ENCODE results near the gene UBE3C. TPM values are rescaled to one million over a fixed set of nuclear protein-coding genes. Genes with fewer than 3 reads are reported as not detected.
"Not testable (repeated sequence)": the region's sequence is repeated elsewhere in the genome, so short reads cannot be mapped to it uniquely, and the experiment has no call there.

UBE3C gene
- total RNA-seq, 1 donor from 2014 or later = 124 TPM

- DNase-seq (ENCODE audit: low read depth) = peak; percentile 71
These were observed 132.7 kb downstream of the UBE3C start for GRCh38 chr7:157271315-157271990.

DNA sequence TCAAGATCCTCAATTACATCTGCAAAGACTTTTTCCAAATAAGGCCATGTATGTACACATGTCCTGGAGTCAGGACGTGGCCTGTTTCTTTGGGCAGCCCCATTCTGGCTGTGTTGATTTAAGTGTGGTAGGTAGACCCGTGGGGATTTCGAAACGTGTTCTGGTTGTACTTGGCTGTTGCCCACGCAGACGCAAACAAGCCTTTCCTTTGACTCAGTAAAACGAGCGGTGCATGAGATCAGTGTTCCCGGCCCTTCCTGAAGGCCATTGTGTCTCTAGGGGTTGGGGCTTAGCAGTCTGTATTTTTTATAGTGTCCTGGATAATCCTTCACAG, 133.2 kb downstream of the UBE3C start:
- DNase-seq (ENCODE audit: low read depth) = peak; percentile 86

- peak; percentile 83 for DNase-seq (ENCODE audit: low read depth)
These were observed 133.9 kb downstream of the UBE3C start for GRCh38 chr7:157272351-157273207.

GRCh38 chr7:157273208-157274093, 134.7 kb downstream of the UBE3C start:
- peak; percentile 76 for DNase-seq (ENCODE audit: low read depth)

DNA sequence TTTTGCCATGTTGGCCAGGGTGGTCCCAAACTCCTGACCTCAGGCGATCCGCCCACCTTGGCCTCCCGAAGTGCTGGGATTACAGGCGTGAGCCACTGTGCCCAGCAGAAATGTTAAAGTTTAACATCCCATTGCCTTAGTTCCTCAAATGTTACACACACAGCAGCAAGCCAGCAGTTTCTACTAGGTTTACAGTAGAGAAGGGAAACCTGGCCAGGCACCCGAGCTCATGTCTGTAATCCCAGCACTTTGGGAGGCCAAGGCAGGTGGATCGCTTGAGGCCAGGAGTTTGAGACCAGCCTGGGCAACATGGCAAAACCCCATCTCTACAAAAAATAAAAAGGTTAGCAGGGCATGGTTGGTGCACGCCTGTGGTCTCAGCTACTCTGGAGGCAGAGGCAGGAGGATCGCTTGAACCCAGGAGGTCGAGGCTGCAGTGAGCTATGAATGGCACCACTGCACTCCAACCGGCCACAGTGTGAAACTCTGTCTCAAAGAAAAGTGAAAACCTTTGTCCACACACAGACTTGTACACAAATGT, 135.4 kb downstream of the UBE3C start:
- DNase-seq (ENCODE audit: low read depth) = not testable (repeated sequence)

DNA sequence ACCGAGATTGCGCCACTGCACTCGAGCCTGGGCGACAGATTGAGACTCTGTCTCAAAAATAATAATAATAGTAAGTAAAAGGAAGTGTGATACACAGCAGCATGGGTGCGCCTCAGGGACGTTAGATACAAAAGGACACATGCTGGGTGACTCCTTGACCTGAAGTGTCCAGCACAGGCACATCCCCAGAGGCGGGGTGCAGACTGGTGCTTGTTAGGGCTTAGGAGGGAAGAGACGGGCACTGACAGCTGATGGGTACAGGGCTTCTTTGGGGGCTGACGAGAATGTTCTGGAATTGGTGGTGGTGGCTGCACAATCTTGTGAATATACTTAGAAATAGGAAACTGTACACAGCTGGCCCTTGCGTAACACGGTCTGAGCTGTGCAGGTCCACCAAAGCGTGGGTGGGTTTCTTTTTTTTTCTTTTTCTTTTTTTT, 136.3 kb downstream of the UBE3C start:
- DNase-seq (ENCODE audit: low read depth) = peak; percentile 11

DNA sequence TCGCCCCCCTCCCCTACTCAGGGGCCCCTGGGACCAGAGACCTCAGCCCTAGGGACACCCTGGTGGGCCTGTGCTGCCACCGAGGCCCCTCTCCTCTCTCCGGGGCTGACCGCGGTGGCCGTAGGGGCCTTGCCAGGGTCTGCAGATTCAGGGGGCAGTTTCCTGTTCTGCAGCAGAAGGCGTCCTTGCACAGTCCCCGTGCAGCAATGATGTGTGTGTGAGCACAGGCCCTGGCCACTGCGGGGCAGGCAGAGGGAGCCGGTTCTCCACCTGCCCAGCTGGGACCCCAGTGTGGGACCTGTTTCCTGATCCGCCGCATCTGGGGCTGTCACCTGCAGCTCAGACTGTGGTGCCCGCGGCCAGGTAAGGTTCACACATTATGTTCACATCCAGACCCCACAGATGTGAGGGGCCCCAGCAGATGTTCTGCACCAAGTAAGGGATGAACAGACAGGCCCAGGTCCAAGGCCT, 137.4 kb downstream of the UBE3C start:
- no peak for DNase-seq (ENCODE audit: low read depth)

- DNase-seq (ENCODE audit: low read depth) = peak; percentile 39
These were observed 138.2 kb downstream of the UBE3C start for GRCh38 chr7:157276731-157277562.

DNA sequence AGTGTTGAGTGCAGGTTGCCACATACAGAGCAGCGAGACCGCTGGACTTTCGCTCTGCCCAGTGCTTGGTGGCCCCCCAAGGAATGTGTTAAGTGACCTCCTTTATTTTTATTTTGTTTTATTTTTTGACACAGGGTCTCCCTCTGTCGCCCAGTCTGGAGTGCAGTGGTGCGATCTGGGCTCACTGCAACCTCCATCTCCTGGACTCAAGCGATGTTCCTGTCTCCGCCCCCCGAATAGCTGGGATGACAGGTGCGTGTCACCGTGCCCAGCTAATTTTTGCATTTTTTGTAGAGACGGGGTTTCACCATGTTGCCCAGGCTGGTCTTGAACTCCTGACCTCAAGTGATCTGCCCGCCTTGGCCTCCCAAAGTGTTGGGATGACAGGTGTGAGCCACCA, 138.8 kb downstream of the UBE3C start:
- DNase-seq (ENCODE audit: low read depth) = not testable (repeated sequence)

GRCh38 chr7:157278167-157278790, 139.6 kb downstream of the UBE3C start:
- no peak for DNase-seq (ENCODE audit: low read depth)

- DNase-seq (ENCODE audit: low read depth) = no peak
These were observed 140.3 kb downstream of the UBE3C start for GRCh38 chr7:157278791-157279724.

DNA sequence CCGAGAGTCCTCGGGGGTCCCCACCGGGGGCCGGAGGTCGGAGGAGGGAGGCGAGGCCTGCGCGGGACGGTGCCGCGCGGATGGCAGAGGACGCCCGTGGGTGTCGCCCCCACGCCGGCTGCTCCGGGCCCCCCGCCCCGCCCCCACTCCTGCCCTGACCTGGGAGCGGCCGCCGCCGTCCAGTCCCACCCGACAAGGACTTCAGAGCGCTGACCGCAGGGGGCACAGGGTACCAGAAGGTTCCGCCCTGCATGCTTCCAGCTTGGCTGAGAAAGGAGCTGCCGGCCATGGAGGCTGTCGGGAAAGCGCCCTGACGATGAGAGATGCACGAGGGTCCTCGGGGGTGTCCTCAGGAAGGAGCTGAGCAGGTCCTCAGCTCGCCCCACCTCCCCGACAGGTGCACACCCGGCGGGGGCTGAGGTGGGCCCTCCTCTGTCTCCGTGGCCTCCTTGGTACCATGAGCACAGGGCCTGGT, 141.1 kb downstream of the UBE3C start:
- no peak for DNase-seq (ENCODE audit: low read depth)

DNA sequence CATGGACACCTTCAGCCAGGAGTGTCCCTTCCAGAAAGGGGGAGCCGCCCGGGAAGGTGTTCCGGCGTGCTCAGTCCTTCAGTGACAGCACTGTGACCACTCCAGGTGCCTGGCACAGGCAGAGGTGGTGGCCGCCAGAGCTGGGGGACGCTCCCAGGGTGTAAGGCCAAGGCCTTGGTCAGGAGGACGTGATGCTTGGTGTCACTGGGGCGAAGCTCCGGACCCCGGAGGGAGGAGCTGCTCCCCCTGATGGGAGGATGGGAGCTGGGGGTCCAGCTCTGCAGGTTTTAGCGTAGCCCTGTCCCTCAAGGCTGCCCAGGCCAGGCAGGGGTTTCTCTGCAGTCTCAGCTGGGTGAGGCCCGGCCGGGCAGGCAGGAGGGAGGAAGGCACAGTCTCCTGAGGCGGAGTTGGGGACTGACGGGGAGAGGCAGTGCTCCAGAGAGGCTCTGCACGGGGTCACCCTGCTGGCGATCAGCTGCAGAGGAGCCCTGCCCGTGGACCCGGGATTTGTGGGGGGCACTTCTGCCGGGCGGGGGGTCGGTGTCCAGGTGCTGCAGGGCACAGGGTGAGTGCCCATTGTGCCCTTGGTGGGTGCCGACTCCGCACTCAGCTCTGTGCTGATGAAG, 141.6 kb downstream of the UBE3C start:
- DNase-seq (ENCODE audit: low read depth) = no peak

DNA sequence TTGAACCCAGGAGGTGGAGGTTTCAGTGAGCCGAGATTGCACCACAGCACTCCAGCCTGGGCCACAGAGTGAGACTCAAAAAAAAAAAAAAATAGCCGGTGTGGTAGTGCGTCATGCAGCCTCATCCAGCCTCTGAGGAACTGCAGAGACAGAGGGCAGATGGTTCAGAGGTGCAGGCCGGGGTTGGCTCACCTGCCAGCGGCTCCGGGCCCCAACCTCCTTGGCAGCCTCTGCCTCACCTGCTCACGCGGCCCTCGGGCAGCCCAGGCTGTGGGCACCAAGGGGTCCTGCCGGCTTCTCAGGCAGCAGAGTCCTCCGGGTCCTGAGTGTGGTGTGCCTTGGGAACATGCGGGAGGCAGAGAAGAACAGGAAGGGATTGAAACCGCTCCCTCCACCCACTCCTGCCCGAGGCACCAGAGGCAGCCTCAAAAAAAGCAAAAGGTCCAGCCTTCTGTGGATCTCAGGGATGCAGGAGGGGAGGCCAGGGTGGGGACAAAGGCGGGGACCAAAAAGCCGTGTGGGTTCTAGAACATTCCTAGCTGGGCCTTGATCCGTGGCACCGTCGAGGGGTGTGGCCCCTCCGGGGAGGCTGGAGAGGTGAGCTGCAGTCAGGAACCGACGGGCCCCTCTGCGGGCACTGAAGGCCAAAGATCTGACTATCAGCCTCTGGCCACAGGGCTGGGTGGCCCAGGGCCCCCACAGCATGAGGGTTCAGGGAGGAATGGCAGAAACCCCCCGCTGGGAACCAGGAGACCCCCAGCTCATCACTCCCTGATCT, 142.7 kb downstream of the UBE3C start:
- no peak for DNase-seq (ENCODE audit: low read depth)

DNA sequence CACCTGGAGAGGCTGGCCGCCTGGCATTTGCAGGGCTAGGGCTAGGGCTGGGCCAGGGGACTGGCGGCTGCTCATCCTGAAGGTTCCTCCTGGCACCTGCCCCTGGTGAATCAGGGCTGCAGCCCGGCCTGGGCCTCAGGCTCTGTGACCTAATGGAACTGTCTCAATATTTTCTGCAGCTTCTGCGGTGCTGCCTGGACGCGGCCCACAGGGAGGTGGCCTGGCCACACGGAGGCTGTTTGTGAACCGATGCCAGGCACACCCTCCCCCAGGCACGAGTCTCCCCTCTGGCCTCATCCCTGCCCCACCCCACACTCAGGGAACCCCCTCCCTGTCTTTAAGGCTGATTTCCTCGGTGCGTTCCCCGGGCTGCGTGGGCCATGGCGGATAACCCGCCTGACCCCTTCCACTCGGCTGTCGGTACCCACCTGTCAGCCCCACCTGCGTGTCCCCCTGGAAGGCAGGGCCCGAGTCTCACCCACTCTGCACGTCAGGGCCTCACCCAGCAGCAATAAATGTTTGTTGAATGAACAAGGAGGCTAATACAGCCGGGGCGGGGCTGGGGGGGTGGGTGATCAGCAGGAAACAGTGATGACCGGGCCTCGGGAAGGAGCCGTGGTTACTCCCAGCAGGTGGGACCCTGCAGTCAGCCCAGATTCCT, 143.5 kb downstream of the UBE3C start:
- no peak for DNase-seq (ENCODE audit: low read depth)

GRCh38 chr7:157284229-157285014, 145.7 kb downstream of the UBE3C start:
- no peak for DNase-seq (ENCODE audit: low read depth)

All from myocyte (in vitro differentiated cells).